GM18505 (cell line): ENCODE results near the gene RND3.

Experiments
- ATAC-seq: cut with Tn5 transposase; IDR thresholded peaks from one replicate; pipeline ENCODE4 v1.9.1; 2021; ENCODE audit not compliant: unreplicated experiment
- POLR2A ChIP-seq: IDR thresholded peaks from 4 replicates; pipeline ENCODE4 v1.6.1; 2011; ENCODE audit warnings: borderline replicate concordance; ENCODE audit not compliant: insufficient read depth, insufficient read length; ENCODE audit errors: extremely low read depth

RND3 gene

DNA sequence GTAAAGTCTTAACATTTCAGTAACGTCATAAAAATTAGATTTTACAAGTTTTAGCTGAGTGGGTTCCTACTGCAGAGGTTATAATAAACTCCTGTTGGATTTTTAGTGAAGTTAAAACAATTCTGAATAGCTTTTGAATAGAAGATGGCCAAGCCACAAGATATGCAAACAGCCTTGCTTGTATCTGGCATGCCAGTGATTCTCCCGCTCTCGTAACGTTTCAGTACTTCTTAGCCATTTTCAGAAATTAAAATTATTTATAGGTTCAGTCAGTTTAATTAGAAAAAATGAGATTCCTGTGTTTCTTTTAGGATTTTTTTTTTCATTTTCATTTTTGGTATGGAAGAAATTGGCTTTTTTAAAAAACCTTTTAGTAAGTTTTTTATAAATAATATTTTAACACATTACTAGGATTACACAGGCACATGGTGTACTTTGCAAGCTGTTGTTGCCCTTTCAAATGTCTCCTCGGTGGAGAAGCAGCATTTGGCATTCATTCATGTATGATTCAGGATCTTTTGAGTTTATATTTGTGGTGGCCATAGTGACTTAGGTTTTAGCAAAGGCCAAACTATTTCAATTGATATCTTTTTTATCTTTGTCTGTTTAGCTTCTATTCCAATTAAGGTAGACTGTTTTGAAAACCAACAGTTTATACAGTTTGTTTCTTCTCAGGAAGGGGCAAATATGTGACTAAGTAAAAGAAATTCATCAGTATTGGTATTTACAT is 30.6 kb upstream of the RND3 start:
- no peak for TF ChIP-seq POLR2A
- no peak for ATAC-seq

DNA sequence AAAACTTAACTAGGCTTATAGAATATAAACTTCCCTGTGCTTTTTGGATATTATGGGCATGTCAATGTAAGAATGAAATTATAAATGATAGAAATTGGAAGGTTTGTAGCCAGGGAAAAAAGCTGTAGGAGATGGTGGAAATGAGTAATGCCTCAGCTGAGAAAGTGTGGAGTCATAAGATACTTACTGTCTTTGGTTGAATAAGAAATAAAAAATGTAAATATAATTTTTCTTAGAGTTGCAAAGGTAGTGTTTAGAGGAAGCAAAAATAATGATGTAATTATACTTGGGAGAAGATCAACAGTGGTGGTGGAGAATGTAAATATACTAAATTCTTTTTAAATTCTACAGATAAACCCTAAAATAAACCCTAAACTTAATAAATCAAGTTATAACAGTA is 26.2 kb upstream of the RND3 start:
- no peak for TF ChIP-seq POLR2A
- no peak for ATAC-seq

DNA sequence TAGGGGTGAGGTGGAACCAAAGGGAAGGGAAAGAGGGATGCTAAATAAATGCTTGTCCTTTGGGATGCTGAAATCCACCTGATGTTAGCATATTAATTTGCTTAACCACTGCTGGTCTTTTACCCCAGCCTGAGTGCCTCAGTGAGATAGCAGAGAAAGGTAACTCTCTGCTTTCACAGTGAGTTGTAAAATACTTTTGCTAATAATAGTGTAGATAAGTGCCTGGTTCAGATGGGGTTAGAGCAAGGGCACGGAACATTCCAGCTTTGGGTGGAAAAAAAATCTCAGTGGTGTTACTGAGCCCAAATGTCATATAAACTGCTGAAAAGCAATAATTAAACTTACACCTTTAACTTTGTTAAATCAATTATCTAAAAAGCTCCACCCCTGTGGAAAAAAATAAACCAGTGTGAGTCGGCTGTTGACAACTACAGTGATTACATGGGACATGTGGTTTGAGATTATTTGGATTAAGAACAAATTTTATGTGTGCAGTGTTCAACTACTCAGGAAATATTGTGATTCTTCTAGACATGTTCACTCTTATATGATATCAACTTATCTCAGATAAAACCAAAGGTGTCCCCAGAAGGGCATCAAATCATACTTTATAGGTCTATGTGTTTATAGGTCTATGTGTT is 21.1 kb upstream of the RND3 start:
- ATAC-seq = no peak
- TF ChIP-seq POLR2A = no peak

DNA sequence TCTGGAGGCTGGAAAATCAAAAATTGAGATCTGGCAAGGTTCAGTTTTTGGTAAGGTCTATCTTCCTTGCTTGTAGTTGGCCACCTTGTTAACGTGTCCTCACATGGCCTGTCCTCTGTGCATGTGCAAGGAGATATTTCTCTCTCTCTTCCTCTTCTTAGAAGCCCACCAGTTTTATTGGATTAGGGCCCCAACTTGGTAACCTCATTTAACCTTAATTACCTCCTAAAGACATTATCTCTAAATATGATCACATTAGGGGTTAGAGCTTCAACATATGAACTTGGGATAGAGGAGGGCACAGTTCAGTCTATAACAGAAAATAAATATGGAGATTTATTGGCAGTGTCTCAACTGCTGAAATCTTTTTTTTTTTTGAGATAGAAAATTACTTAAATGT is 19.6 kb upstream of the RND3 start:
- no peak for ATAC-seq
- TF ChIP-seq POLR2A = no peak

DNA sequence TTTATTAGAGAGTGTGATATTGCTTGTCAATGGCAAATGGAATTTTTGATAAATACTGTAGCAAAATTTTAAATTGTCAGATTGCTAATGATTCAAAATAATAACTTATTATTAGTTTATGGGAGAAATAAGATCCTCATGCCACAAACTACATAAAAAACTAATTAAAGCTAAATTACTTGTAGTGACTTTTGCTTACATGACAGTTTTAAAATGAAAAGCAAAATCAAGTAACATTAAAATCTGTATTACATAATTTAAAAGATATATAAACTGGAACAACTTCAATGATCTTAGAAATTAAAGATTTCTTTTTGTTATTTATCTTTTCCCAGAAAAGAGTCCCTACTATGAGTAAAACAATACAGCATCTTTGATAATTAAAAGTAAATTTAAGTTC is 17.7 kb upstream of the RND3 start:
- no peak for TF ChIP-seq POLR2A
- no peak for ATAC-seq

DNA sequence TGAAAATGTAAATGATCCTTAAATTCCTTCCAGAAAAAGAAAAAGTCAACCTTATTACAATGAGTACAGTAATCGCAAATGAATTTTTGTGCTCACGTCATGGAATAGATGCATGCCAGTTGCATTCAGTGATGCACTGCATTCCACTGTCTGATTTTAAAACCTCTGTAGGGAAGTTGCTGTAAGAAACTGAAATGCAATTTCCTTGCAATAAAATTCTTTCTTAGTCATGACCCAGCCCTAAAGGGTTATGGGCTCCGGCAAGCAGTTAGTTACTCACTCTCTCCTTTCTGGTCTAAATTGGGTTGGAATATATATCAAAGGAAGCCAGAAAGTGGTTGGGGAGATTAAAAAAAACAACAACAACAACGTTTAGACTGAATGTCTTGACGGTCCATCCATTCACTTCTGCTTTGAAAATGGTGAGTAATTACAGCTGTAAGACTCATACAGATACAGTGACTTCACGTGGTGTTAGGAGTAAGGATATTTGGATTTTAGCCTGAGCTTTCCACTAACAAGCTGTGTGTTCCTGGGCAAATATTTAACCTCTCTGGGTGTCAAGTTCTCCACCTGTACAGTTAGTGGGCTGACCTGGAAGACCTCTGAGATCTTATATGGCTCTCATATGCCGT is 8.6 kb upstream of the RND3 start:
- TF ChIP-seq POLR2A = no peak
- ATAC-seq = no peak

DNA sequence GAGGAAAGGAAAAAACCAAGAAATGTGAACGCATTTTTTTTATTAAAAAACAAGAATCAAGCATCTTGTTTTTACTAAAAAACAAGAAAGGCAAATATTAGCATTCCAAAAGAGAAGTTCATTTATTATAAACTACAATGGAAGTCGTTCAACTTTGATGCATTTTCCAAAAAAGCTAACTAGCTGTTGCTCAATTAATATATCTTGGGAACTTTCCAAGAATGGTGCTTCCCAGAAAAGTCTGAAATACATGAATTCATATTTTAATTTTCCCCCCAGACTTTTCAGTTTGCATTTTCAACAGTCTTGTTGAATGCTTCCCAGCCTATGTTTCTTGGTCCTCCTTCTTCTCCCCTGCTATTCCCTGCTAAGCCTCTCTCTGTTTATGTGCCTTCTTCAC is 7.5 kb upstream of the RND3 start:
- ATAC-seq = no peak
- TF ChIP-seq POLR2A = no peak

DNA sequence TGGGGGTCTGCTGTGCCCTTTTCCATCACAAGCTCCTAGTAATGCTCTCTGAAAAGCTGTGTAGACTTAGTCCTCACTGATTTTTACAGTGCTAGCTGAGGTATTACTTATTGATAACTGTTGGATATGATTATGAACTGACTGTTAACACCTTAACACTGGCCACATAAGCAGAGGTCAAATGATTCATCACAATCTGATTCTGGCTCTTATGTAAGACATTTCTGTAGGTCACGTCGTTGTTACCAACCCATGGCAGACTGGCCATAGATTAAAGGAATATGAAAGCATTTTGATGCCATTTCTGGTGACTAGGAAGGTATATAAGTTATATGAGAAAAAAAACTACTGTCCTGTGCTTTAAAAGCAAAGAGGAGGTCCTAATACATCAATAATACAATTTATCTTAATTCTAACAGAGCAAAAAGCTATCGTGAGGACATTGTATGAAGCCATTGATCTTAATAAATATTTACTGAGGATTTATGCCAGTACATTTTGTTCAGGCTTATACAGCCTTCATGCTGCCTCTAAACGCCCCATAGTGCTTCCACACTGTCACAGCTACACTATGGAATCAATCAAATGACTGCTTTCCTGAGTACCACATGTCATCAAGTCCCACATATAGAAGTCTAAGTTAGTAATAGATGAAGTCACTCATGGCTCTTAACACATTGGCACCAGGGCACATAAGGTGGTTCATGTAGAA is 6.9 kb upstream of the RND3 start:
- no peak for TF ChIP-seq POLR2A
- ATAC-seq = no peak

DNA sequence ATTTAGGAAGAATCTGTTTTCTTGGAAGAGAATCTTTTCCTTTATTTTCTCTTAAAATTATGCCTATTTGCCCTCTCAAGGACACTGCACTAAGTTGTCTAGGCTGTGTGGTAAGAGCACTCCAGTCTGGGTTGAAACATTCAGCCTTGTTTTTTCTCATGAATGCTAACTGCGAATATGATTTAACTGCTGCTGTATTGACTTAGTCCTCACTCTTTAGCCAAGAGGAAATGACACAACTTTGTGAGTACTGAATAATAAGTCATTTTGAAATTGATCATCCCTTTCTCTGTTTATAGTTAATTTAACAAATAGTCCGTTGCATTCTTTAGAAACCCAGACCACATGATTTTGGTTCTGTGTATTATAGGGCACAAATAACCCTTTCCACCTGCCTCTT is 4.5 kb upstream of the RND3 start:
- TF ChIP-seq POLR2A = no peak
- no peak for ATAC-seq

DNA sequence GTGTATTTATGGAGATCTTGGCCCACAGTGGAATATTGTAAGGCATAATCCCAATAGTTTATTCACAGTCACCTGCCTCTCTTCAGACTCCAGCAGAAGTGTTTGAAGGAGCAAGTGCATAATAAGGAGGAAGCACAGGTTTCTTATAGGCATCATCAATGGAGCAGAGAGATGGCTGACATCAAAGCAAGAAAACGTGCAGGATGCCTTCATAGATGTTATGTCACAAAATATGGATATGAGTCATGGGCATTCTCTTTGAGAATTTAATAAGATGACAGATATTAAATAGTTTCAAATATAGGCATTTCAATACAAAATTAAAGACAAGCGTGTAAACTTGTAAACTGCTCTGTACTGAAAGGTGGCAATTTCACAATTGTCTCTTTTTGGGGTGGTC is 4.0 kb upstream of the RND3 start:
- no peak for TF ChIP-seq POLR2A
- no peak for ATAC-seq

DNA sequence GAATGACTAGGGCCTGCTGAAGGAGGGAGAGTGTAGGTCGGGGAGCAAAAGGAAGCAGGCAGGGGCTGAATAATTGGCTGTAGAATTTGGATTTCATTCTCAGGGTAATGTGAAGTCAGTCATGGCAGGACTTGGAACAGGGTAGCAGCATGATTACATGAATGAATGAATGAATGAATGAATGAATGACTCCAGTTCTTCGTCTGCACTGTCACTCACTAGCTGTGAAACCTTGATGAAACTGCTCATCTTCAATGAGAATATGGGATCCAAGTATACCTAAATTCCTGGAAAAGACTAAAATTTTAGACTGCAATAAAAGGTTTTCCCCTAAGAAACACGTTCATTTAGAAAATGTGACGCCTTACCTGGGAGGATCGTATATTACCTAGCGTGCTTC is 3.0 kb upstream of the RND3 start:
- TF ChIP-seq POLR2A = no peak
- ATAC-seq = no peak

DNA sequence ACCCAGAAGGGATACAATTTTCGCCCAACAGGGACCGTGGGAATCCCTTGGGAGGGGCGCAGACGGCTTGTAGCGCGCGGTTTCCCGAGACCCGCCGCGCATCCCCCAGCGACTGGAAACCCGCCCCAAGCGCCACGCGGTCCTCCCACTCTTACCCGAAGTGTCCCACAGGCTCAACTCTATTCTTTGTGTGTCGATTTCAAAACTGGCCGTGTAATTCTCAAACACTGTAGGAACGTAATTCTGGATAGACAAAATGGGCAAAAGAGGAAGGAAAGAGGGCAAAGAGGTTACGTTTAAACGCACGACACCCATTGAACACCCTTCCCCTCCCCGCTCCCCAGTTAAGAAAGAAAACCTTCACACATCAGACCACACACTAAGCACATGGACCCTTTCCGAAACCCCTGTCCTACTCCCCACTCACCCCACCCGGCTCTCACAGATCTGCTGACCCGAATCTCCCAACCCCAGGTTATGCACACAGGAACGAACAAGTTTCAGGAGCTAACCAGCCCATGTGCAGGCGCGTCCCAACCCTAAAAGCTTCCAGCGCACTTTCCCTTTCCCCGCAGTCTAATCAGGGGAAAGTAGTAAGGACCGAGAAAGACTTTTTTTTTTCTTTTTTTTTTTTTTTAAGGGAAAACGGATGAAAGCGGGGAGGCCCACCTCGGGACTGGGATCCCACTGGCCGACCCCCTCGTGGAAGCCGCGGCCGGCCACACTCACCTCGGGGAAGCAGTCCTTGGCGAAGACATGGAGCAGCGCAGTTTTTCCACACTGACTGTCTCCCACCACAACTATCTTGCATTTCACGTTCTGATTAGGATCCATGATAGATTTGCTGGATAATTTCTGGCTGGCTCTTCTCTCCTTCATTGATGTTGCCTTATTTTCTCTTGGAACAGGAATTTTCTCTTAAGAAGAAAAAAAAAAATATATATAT is 655 bp downstream of the RND3 start:
- TF ChIP-seq POLR2A = no peak
- no peak for ATAC-seq
